Peyer's patch (tissue), 4 donors: ENCODE measurements around the gene CLSTN1.

Experiments
- POLR2A ChIP-seq, 2 donors: fragments of 450-650 bp; IDR thresholded peaks; one replicate each; pipeline ENCODE4 v1.5.1; 2017; ENCODE audit warnings: antibody characterized with exemption in 2 of 2, mild to moderate bottlenecking in 2 of 2, moderate library complexity in 2 of 2
- TF ChIP-seq, protein P1 (sequence below), 6 experiments: fragments of 450-650 bp in 4 of 6; fragments of 200-600 bp in 2 of 6; sonication (generic) in 1 of 6; IDR thresholded peaks; one replicate each; pipeline ENCODE4 v1.5.1; 2017 to 2019; ENCODE audit warnings: antibody characterized with exemption in 6 of 6, mild to moderate bottlenecking in 3 of 6, moderate library complexity in 1 of 6

DNA sequence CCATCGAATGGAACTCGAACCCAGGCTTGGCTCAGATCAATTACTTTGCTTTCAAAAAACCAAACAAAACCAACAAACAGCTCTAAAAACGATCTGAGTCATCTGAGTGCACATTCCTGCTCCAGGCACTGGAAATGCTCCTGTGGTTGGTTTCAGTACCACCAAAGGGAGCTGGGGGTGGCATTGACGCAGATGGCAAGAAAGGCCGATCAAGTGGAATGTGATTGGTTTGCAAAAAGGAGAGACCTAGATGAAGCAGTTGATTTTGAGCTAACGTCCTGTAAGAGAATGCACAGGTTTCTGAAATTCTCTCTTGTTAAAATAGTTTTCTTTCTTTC lies 132.7 kb downstream of the CLSTN1 start:
- TF ChIP-seq, protein P1, sequence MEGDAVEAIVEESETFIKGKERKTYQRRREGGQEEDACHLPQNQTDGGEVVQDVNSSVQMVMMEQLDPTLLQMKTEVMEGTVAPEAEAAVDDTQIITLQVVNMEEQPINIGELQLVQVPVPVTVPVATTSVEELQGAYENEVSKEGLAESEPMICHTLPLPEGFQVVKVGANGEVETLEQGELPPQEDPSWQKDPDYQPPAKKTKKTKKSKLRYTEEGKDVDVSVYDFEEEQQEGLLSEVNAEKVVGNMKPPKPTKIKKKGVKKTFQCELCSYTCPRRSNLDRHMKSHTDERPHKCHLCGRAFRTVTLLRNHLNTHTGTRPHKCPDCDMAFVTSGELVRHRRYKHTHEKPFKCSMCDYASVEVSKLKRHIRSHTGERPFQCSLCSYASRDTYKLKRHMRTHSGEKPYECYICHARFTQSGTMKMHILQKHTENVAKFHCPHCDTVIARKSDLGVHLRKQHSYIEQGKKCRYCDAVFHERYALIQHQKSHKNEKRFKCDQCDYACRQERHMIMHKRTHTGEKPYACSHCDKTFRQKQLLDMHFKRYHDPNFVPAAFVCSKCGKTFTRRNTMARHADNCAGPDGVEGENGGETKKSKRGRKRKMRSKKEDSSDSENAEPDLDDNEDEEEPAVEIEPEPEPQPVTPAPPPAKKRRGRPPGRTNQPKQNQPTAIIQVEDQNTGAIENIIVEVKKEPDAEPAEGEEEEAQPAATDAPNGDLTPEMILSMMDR (IDR thresholded peaks at IDR 0.05), result no peak
- no peak for TF ChIP-seq POLR2A (IDR thresholded peaks at IDR 0.05)
